HepG2 (cell line): Measurements from ENCODE around the gene GABRB3. TPM values are rescaled to one million over a fixed set of nuclear protein-coding genes. Genes with fewer than 3 reads are reported as not detected.

Experiments used
- ATAC-seq: fragments of 200-7000 bp; cut with Tn5 transposase; 3 replicates; pipeline ENCODE4 v1.9.1; 2020; ENCODE audit warnings: mild to moderate bottlenecking, moderate library complexity
- BruUV-seq: library from RNA; stranded (reverse); fragments of 400-500 nt; replicated peaks from 2 replicates; lab custom pipeline; 2021; lab: Mats Ljungman, UMichigan
- CTCF ChIA-PET: fragments of 300-600 bp; formaldehyde crosslinking; extraction: SDS; loops from one replicate; lab custom pipeline; 2021; ENCODE audit warnings: low total read pairs, inconsistent platforms, low intra/inter-chr PET ratio; lab: Yijun Ruan, JAX
- POLR2A ChIA-PET: fragments of 350-600 bp; sonication (Branson Sonifier 250); formaldehyde crosslinking; loops from one replicate; lab custom pipeline; 2020; ENCODE audit warnings: antibody characterized with exemption, inconsistent platforms; lab: Yijun Ruan, JAX
- DNase-seq: peaks from one replicate; pipeline ENCODE4 v3.0.0-alpha.2; 2015; ENCODE audit warnings: low spot score
- FAIRE-seq: peaks from 3 replicates; lab custom pipeline; 2011; peaks lifted over from hg19 to GRCh38; lab: Jason Lieb, UNC
- H2AFZ ChIP-seq: one replicate; pipeline ENCODE4 v1.6.1; 2011; ENCODE audit warnings: low read length, inconsistent platforms
- H3K27ac ChIP-seq: fragments of 300-600 bp; 3 replicates; pipeline ENCODE4 v1.8.0; 2011; ENCODE audit warnings: mixed run types, mild to moderate bottlenecking, mixed read lengths, low read length, inconsistent platforms; ENCODE audit not compliant: insufficient read depth; ENCODE audit errors: extremely low read length
- H3K27me3 ChIP-seq, 2 experiments: fragments of 200-600 bp in 1 of 2; 2 replicates in 1 of 2; 3 replicates in 1 of 2; pipeline versions ENCODE4 v1.6.0 to v1.8.0; 2011; ENCODE audit warnings: low read length in 2 of 2, mild to moderate bottlenecking in 2 of 2, moderate library complexity in 2 of 2, inconsistent platforms in 1 of 2; ENCODE audit not compliant: insufficient read depth in 2 of 2, control insufficient read depth in 1 of 2
- H3K36me3 ChIP-seq, 2 experiments: fragments of 200-600 bp in 1 of 2; replicated peaks in 1 of 2; 2 replicates in 1 of 2; 3 replicates in 1 of 2; pipeline versions ENCODE4 v1.5.1 to v1.8.0; 2011; ENCODE audit warnings: low read length in 2 of 2, inconsistent platforms in 1 of 2; ENCODE audit not compliant: insufficient read depth in 2 of 2, control insufficient read depth in 1 of 2
- H3K4me1 ChIP-seq: 2 replicates; pipeline ENCODE4 v1.5.1; 2012; ENCODE audit warnings: low read length, inconsistent platforms; ENCODE audit not compliant: insufficient read depth
- H3K4me2 ChIP-seq: 2 replicates; pipeline ENCODE4 v1.6.0; 2011; ENCODE audit warnings: low read depth, low read length, inconsistent platforms
- H3K4me3 ChIP-seq, 3 experiments: fragments of 200-600 bp in 1 of 3; sonication (generic), shearing (Covaris generic) in 1 of 3; replicated peaks in 1 of 3; 2 replicates each; pipeline ENCODE4 v1.5.1; 2011 to 2016; ENCODE audit warnings: low read length in 3 of 3, inconsistent platforms in 2 of 3, low read depth in 2 of 3, mild to moderate bottlenecking in 2 of 3, control low read depth in 1 of 3, mixed read lengths in 1 of 3; ENCODE audit not compliant: insufficient read depth in 1 of 3
- H3K79me2 ChIP-seq: one replicate; pipeline ENCODE4 v1.6.1; 2011; ENCODE audit warnings: low read length, inconsistent platforms; ENCODE audit not compliant: insufficient read depth
- H3K9ac ChIP-seq: 2 replicates; pipeline ENCODE4 v1.6.0; 2011; ENCODE audit warnings: mild to moderate bottlenecking, low read depth, low read length, inconsistent platforms; ENCODE audit not compliant: insufficient read depth
- H3K9me3 ChIP-seq: 2 replicates; pipeline ENCODE4 v1.5.1; 2012; ENCODE audit warnings: mild to moderate bottlenecking, low read length
- H4K20me1 ChIP-seq: 2 replicates; pipeline ENCODE4 v1.6.0; 2011; ENCODE audit warnings: inconsistent platforms, mild to moderate bottlenecking, low read length, moderate library complexity; ENCODE audit not compliant: insufficient read depth
- BCL6 ChIP-seq: IDR thresholded peaks from 2 replicates; pipeline ENCODE4 v1.6.1; 2016; ENCODE audit warnings: missing genetic modification reagents, missing compliant biosample characterization
- FOXK2 ChIP-seq: fragments of 450-650 bp; IDR thresholded peaks from 2 replicates; pipeline ENCODE4 v1.6.1; 2016
- JUN ChIP-seq: sonication (generic); formaldehyde crosslinking; IDR thresholded peaks from 2 replicates; pipeline ENCODE4 v1.4.0; 2020; ENCODE audit warnings: mild to moderate bottlenecking, missing genetic modification reagents
- KDM5A ChIP-seq: fragments of 200-600 bp; sonication (generic); IDR thresholded peaks from 2 replicates; pipeline ENCODE4 v1.7.0; 2018; ENCODE audit warnings: antibody characterized with exemption, mild to moderate bottlenecking, low read length, borderline replicate concordance
- NAIF1 ChIP-seq: sonication (generic); formaldehyde crosslinking; IDR thresholded peaks from 2 replicates; pipeline ENCODE4 v1.5.0; 2020; ENCODE audit warnings: mild to moderate bottlenecking, missing genetic modification reagents, borderline replicate concordance
- NCOA2 ChIP-seq: sonication (generic); formaldehyde crosslinking; IDR thresholded peaks from 2 replicates; pipeline ENCODE4 v1.8.0; 2022; ENCODE audit warnings: inconsistent platforms
- PCBP1 ChIP-seq: fragments of 200-400 bp; formaldehyde crosslinking; IDR thresholded peaks from 2 replicates; pipeline ENCODE4 v1.6.1; 2017; ENCODE audit warnings: mild to moderate bottlenecking, low read depth, low read length, borderline replicate concordance
- RARG ChIP-seq: sonication (generic); formaldehyde crosslinking; IDR thresholded peaks from 2 replicates; pipeline ENCODE4 v1.4.0; 2020; ENCODE audit warnings: low read depth, mild to moderate bottlenecking, missing genetic modification reagents
- ZNF274 ChIP-seq: sonication (generic); formaldehyde crosslinking; IDR thresholded peaks from 2 replicates; pipeline ENCODE4 v1.5.1; 2020; ENCODE audit warnings: mild to moderate bottlenecking, missing genetic modification reagents
- ZNF629 ChIP-seq: sonication (generic); formaldehyde crosslinking; conservative IDR thresholded peaks from 2 replicates; pipeline ENCODE4 v1.5.0; 2020; ENCODE audit warnings: missing genetic modification reagents
- ZNF713 ChIP-seq: sonication (generic); formaldehyde crosslinking; IDR thresholded peaks from 2 replicates; pipeline ENCODE4 v1.4.0; 2020; ENCODE audit warnings: mild to moderate bottlenecking, missing genetic modification reagents
- ZNF841 ChIP-seq: sonication (generic); formaldehyde crosslinking; IDR thresholded peaks from 2 replicates; pipeline ENCODE4 v1.8.1; 2023; ENCODE audit warnings: missing genetic modification reagents, borderline replicate concordance
- WGBS: methylation state at CpG from one replicate; pipeline ENCODE4 v1.1.6; 2017; ENCODE audit warnings: low lambda C conversion rate; 5-methylcytosine and 5-hydroxymethylcytosine counted together
- in situ Hi-C: cut with HindIII; loops from 2 replicates; pipeline ENCODE4 v1.10.0; 2017; ENCODE audit warnings: low pct_unique_long_range_greater_than_20kb; ENCODE audit not compliant: extremely low pct_ligation_motif_present
- intact Hi-C: fragments of 100-400 bp; cut with micrococcal nuclease; formaldehyde crosslinking; loops from one replicate; pipeline ENCODE4 v1.10.0; 2022; ENCODE audit not compliant: unreplicated experiment
- polyA plus RNA-seq, 8 experiments: library from polyadenylated mRNA; depleted of rRNA in 3 of 8; stranded (reverse) in 7 of 8; unstranded in 1 of 8; fragments of >200 nt; fragmentation: Illumina TruSeq in 4 of 8; extraction: Trizol in 4 of 8; gene quantifications; 2 replicates each; pipeline versions ENCODE4 v1.2.1 to v1.2.3, GENCODE V29; 2011 to 2016; ENCODE audit warnings: low read depth in 4 of 8, missing spikeins in 1 of 8, mixed read lengths in 1 of 8; ENCODE audit not compliant: insufficient read depth in 1 of 8
- total RNA-seq, 5 experiments: library from RNA; depleted of rRNA; stranded (reverse); fragments of >200 nt; fragmentation: Illumina TruSeq; extraction: Trizol; gene quantifications; 2 replicates each; pipeline ENCODE4 v1.2.3, GENCODE V29; 2016; ENCODE audit warnings: low read depth in 1 of 5
- TF ChIP-seq, protein P1 (sequence below): sonication (generic); formaldehyde crosslinking; IDR thresholded peaks from 2 replicates; pipeline ENCODE4 v1.8.0; 2022; ENCODE audit warnings: missing genetic modification reagents, mild to moderate bottlenecking, inconsistent platforms, borderline replicate concordance
- TF ChIP-seq, protein P2 (sequence below): sonication (generic); formaldehyde crosslinking; IDR thresholded peaks from 2 replicates; pipeline ENCODE4 v1.8.1; 2023; ENCODE audit warnings: mild to moderate bottlenecking, missing genetic modification reagents
- TF ChIP-seq, protein P3 (sequence below): sonication (generic); formaldehyde crosslinking; IDR thresholded peaks from 2 replicates; pipeline ENCODE4 v1.4.0; 2020; ENCODE audit warnings: missing genetic modification reagents
- TF ChIP-seq, protein P4 (sequence below): sonication (generic); formaldehyde crosslinking; IDR thresholded peaks from 2 replicates; pipeline ENCODE4 v1.5.0; 2020; ENCODE audit warnings: missing genetic modification reagents, mild to moderate bottlenecking, borderline replicate concordance

GABRB3 gene
- total and polyA plus RNA-seq, 2 of the 13 experiments (the other 11 are each of a cell fraction or from before 2014, with no cell fraction given), result not detected

DNA sequence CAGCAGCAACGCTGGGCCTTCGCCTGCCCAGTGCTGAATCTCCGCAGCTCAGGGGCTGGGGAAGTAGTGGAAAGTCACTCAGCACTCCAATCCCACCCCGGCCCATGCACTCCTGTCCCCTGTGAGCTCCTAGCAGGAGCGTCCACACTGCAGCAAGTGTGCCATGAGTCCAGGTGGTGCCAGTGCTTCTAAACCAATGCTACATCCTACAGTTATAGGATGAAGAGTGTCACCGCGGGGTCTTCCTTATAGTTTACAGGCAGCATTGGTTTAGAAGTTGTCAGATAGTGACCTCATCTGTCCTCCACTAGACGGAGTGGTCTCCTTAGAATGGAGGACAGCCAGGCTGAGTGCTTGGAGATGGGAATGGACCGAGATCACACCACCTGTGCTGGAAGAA lies 221.4 kb downstream of the GABRB3 start (continued):
- TF ChIP-seq, protein P1, sequence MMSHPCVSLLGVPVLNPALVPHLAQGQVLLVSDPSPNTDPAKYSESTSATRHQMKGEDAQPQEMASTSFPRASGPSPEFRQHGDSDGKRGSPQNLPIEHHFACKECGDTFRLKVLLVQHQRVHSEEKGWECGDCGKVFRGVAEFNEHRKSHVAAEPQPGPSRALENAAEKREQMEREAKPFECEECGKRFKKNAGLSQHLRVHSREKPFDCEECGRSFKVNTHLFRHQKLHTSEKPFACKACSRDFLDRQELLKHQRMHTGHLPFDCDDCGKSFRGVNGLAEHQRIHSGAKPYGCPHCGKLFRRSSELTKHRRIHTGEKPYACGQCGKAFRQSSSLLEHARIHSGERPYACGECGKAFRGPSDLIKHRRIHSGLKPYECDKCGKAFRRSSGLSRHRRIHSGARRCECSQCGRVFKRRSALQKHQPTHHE, result no peak

DNA sequence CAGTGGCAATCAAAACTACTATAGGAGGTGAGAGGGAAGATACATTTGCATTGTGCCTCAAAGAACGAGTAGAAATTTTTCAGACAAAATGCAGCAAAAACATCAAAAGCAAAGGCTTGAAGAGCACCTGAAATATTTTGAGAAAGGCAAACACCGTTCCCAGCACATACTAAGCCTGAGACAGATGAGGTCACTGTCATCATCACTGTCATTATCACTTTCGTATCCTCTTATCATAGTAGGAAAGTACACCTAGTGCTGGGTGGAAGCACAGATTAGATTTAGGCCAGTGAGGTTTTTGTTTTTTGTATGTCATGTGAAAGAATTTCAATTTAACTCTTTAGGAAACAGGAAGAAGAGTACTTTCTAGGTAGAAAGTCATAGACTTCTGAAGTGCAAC lies 222.0 kb downstream of the GABRB3 start:
- intact Hi-C loops, result no loop called here

More for the DNA sequence above, 222.0 kb downstream of the GABRB3 start:
- in situ Hi-C loops, result no loop called here
- Histone ChIP-seq H3K27me3 (no peaks in the 10 kb centered on the region), H3K4me1 (no peaks in the 10 kb centered on the region), H3K9ac (no peak overlapping the region), H3K9me3 (peaks cover 91% of the 10 kb centered on the region), H4K20me1 (no peaks in the 10 kb centered on the region), H3K27ac (no peak overlapping the region), H2AFZ (no peak overlapping the region), H3K4me3 (no peak overlapping the region), H3K79me2 (no peaks in the 10 kb centered on the region), H3K4me2 (no peak overlapping the region), H3K36me3 (no peaks in the 10 kb centered on the region)
- no peak for DNase-seq
- CTCF ChIA-PET, result no interaction called here
- no peak for ATAC-seq
- BruUV-seq, result no TSS peak
- POLR2A ChIA-PET, result no interaction called here
- TF ChIP-seq, protein P2, sequence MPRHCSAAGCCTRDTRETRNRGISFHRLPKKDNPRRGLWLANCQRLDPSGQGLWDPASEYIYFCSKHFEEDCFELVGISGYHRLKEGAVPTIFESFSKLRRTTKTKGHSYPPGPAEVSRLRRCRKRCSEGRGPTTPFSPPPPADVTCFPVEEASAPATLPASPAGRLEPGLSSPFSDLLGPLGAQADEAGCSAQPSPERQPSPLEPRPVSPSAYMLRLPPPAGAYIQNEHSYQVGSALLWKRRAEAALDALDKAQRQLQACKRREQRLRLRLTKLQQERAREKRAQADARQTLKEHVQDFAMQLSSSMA (CRISPR knock-in tag), result no peak
- no peak for TF ChIP-seq ZNF629 (CRISPR knock-in tag)
- no peak for TF ChIP-seq BCL6
- TF ChIP-seq FOXK2, result no peak
- TF ChIP-seq RARG (CRISPR knock-in tag), result no peak
- no peak for TF ChIP-seq NCOA2
- no peak for TF ChIP-seq ZNF274 (CRISPR knock-in tag)
- TF ChIP-seq, protein P3, sequence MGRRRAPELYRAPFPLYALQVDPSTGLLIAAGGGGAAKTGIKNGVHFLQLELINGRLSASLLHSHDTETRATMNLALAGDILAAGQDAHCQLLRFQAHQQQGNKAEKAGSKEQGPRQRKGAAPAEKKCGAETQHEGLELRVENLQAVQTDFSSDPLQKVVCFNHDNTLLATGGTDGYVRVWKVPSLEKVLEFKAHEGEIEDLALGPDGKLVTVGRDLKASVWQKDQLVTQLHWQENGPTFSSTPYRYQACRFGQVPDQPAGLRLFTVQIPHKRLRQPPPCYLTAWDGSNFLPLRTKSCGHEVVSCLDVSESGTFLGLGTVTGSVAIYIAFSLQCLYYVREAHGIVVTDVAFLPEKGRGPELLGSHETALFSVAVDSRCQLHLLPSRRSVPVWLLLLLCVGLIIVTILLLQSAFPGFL (CRISPR knock-in tag), result no peak
- no peak for TF ChIP-seq ZNF841 (CRISPR knock-in tag)
- TF ChIP-seq NAIF1 (CRISPR knock-in tag), result no peak
- TF ChIP-seq ZNF713 (CRISPR knock-in tag), result no peak
- no peak for TF ChIP-seq PCBP1
- no peak for TF ChIP-seq KDM5A
- TF ChIP-seq, protein P4, sequence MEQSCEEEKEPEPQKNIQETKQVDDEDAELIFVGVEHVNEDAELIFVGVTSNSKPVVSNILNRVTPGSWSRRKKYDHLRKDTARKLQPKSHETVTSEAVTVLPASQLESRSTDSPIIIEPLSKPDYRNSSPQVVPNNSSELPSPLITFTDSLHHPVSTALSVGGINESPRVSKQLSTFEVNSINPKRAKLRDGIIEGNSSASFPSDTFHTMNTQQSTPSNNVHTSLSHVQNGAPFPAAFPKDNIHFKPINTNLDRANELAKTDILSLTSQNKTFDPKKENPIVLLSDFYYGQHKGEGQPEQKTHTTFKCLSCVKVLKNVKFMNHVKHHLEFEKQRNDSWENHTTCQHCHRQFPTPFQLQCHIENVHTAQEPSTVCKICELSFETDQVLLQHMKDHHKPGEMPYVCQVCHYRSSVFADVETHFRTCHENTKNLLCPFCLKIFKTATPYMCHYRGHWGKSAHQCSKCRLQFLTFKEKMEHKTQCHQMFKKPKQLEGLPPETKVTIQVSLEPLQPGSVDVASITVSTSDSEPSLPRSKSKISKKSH, result no peak
- no peak for TF ChIP-seq JUN (CRISPR knock-in tag)
- WGBS, result 3% methylated on average over 3 of the region's 3 CpGs
- FAIRE-seq, result no peak
